ENCODE measurements around the gene NPHP1.
"Not testable (repeated sequence)": the region's sequence is repeated elsewhere in the genome, so short reads cannot be mapped to it uniquely, and the experiment has no call there.

The NPHP1 gene

DNA sequence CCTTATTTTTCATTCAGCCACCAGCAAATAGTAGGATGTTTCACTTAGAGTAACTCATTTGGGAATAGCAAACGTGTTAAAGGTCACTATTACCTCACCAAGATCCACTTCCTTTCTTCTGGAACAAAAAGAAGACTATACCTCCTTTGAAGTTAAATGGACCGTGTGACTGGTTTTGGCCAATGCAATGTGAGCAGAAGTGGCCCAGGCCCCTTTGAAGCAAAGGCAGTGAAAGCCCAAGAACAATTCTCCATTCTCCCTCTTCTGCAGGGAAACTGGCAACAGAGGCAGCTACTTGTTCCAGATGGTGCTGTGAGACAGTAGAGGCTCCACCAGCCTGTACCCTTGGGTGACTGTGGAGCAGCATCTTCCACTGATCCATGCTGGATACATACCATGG, 77.9 kb downstream of the NPHP1 start:
- no peak for DNase-seq (ENCODE audit: low spot score)

DNA sequence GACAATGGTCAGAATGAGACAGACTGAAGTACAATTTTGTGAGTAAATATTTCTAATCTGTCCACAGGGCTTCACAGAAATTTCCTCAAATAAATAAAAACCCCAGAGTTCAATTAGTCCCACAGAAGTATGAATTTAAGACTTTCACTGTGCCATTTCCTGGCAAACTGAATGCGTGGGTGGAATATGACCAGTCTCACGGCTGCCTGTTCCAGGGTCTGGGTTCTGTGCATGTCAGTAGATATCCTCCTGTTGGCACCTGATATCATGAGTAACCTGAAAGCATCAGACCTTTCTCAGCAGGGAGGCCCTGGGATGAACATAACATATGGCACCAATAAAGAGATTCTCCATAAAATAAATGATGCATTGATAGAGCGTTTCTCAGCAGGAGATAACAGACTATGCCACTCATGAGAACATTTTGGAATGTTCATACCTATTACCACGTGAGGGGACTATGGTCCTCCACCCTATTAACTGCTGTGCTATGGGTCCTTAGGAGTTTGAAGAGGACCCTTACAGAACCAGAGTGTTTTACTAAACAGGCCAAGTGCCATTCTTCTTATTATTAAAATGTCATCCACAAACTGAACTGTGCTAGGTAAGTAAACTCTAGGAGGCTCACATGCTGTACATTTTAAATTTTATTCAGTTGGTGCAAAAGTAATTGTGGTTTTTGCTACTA, 78.6 kb downstream of the NPHP1 start:
- no peak for DNase-seq (ENCODE audit: low spot score)

DNA sequence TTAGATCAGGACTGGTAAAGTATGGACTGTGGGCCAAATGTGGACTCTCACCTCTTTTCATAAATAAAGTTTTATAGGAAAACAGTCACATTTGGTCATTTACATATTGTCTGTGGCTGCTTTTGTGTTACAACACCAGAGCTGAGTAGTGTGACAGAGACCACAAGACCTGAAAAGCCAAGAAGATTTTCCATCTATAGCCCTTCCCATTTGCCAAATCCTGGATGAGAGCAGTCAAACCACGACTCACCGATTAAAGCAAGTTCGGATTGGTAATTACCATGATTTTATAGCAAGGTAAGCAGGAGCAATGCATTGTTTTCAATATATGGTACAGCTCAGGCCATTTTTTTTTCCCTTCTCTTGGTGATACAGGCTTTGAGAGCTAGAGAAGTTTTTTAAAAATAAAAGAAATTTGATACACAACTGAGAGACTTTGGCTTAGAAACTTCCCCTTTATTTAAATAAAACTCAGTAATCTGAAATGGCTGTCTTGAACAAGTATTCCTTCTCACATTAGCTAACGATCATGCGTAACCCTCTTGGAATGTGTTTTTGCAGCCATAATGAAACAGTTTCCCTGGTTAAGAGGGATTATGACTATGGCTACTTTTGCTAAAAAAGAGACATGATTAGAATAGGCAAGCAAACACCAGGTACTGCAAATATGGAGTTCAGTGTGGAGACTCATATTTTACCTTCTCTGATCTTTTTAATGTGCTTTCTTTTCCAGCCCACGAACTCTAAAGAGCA, 79.7 kb downstream of the NPHP1 start:
- no peak for DNase-seq (ENCODE audit: low spot score)

DNA sequence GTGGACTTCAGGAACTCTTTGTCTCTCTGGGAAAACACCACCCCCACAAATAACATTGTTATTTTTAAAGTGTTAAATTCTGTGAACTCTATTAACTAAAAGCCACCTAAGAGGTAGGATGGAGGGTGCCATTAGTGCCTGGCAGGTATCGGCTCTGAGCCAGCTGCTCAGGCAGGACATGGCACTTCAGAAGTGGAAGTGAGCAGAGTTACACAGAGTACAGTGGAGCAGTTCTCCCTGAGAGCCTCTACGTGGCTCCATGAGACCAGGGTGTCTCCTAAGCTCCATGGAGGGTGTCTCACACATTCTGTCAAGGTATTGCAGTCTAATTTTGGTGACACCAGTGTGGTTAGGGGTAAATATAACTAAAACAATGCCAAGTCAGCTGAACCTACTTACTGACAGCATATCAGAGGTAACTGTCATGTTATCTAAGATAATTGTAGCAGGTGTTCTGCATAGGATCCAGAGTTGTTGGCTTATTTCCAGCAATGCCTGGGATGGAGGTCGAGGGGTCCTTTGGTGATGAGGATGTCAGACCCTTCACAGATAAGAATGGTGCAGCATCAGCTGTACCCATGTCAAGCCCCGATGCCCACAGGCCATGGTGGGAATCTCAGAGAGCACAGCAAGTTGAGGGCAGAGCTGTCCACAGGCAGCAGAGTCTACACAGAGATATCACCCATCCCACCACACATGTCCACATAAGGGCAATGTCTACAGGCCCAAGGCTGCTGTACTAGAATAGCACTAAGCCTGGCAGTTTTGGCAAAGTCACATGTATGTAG, 80.6 kb downstream of the NPHP1 start:
- DNase-seq (ENCODE audit: low spot score), result no peak

DNA sequence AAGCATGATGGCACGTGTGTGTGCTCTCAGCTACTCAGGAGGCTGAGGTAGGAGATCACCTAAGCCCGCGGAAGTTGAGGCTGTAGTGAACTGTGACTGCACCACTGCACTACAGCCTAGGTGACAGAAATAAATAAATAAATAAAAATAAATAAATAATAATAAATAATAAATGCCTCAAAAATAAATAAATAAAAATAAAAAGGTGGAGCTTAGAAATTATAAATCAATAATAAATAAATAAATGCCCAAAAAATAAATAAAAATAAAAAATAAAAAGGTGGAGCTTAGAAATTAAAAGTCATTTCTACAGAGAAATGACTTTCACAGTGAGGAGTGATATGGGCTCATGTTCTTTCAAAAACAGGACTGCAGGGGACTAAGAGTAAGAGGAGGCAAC, 83.2 kb downstream of the NPHP1 start:
- no peak for DNase-seq (ENCODE audit: low spot score)

DNA sequence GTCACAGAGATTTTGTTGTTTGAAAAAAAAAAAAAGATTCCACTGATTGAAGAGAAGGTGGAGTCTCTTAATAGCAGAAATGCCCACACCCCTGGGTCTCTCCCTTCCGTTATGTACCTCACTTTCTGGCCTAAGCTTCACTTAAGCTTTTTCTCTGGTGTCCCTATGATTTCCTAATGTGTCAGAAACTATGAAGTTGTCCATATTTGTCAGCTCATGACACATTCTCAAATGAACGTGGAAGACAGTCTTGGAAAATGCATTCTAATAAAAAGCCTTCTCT, 83.8 kb downstream of the NPHP1 start:
- DNase-seq (ENCODE audit: low spot score), result no peak

DNA sequence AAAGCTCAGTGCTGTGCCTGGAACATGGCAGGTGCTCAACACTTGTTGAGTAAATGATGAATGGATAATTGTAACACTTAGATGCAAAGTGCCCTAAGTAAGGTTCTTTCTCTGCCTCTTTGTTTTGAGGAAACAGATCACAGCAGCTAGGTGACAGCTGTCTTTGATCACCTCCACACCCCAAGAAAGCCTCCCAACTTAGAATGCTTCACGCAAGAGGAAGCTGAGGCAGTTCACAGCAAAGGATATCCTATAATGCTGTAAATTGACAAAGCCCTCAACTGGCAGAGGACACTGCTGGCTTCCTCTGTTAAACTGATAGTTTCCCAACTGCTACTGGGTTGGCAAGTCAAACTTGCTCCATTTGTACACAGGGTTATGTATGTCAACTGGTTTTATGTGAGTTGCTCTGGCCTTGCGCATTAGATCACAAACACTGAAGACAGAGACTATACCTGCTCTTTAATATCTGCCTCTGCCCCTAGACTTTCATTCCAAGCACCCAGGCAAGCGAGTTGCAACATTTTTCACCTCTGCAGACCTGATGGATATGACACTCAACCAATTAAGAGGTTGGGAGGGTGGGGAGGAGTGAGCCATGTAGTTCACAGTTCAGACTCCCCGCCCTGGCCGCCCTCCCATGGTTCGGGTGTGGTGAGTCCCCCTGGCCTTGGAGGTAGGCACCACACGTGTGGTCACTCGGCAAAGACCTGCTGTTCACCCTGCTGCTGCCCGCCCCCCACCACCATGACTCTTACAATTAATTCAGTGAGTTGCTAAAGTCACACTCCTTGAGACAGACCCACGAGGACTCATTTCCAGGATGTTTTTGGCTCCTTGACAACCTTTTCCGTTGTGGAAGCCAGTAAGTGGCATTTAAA, 84.4 kb downstream of the NPHP1 start:
- no peak for DNase-seq (ENCODE audit: low spot score)

DNA sequence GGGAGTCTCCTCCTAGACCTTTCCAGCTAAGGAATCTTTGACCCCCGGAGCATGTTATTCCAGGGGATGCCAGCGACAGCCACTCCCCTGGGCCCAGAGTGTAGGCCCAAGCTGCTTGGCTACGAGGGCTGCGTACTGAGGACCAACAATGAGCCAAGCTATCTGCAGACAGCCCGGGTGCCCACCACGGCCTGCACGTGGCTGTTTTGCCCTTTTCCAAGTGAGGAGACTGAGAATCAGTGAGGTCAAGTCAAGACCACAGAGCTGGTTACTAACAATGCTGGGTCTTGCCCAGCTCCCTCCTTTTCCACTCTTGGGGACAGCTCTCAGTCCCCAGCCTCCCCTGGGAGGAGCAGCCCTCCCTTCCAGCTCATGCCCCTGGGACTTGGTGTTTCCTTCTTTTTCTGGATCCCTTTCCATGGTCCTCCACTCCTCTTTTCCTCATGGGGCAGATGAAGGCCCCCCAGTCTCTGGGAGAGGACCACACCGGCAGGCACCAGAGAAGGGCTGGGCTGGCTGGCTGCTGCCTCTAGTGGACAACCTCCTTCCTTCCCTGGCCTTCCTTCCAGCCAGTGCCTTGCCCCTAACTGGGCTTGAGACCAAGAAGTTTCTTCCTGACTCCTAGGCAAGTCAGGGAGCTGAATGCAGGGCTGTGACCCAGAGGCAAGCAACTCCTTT, 88.6 kb downstream of the NPHP1 start:
- no peak for DNase-seq (ENCODE audit: low spot score)

DNA sequence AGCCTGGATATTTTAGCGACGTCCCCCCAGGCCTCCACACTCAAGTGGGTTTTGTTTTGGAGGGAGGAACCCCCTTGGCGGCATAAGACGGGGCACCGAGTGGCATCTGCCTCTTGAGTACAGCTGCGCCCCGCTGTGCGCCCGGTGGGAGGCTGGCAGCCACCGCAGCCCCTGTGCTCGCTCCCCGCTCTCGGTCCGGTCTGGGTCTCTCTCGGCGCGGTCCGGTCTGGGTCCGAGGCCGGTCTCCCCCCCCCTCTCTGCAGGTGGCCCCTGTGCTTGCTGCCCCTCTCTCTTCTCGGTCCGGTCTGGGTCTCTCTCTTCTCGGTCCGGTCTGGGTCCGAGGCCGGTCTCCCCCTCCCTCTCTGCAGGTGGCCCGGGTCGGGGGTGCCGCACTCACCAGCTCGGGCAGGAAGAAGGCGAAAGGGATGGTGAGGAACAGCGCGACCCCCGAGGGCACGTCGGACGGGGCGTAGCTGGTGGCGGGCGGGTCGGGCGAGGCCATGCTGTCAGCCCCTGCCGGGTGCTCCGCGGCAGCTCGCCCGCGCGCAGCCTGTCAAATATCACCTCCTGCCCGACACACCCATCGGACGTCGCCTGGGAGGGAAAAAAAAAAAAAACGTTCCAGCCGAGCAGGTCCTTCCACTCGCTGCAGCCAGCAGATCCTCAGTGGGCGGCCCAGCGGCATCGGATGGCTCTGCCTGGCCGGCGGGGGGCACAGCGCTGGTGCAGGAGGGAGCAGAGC, 89.4 kb downstream of the NPHP1 start, which contains the start of gene MALL:
MALL (minus strand) TSS at position 532 of the 742 bp plus-strand sequence; CDS start at position 502, 30 bp downstream.
- DNase-seq (ENCODE audit: low spot score), result no peak

DNA sequence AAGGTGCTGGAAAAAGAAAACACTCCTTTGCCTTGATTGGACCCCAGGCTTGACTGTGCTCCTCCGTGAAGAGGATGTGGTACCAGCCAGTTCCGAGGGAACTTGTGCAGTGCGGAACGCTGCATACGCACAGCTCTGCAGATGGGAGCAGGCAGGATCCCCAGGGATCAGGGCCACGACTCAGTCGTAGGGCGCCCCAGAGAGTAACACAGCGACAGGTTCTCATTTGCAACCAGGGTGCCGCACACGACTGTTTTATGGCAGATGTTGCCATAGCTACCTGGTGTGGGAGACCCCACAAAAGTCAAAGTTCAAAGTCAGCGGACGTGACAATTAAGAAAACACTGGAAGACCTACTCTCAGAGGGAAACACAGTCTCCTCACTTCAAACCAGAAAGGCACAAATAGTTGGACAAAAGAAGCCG, 90.0 kb downstream of the NPHP1 start:
- DNase-seq (ENCODE audit: low spot score), result no peak

DNA sequence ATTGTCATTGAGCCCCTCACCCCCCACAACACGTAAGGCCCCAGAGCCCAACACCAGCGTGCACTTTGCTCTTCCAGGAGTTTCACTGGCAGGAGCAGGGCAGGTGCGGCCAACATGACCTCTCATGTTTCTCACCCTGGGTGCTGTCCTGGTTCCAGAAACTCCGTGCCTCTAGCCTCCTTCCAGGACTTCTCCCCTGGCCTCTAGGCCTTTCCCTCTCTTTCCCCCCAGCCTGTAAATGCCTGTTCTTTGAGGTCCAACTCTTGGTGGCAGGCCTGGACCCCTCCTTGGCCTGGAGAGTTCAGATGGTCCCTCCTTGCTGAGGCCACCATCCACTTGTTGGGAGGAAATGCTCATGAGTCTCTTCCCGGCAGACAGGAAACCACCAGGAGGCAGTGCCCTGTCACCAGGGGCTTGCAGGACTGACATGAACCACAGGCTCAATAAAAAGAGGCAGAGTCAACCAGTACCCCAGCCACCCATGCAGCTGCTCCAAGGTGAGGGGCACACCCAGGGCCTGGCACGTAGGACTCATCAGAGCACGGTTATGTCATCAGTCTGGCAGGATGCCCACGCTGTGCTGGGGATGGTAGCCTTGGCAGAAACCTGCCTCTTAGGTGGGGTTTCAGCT, 90.7 kb downstream of the NPHP1 start:
- no peak for DNase-seq (ENCODE audit: low spot score)

DNA sequence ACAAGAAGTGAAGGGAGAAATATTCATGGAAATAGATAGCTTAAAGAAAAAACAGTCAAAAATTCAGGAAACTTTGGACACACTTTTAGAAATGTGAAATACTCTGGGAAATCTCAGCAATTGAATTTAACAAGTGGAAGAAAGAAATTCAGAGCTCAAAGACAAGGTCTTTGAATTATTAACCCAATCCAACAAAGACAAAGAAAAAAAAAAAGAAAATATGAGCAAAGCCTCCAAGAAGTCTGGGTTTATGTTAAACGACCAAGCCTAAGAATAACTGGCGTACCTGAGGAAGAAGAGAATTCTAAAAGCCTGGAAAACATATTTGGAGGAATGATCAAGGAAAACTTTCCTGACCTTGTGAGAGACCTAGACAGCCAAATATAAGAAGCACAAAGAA, 96.5 kb downstream of the NPHP1 start:
- not testable (repeated sequence) for DNase-seq (ENCODE audit: low spot score)

DNA sequence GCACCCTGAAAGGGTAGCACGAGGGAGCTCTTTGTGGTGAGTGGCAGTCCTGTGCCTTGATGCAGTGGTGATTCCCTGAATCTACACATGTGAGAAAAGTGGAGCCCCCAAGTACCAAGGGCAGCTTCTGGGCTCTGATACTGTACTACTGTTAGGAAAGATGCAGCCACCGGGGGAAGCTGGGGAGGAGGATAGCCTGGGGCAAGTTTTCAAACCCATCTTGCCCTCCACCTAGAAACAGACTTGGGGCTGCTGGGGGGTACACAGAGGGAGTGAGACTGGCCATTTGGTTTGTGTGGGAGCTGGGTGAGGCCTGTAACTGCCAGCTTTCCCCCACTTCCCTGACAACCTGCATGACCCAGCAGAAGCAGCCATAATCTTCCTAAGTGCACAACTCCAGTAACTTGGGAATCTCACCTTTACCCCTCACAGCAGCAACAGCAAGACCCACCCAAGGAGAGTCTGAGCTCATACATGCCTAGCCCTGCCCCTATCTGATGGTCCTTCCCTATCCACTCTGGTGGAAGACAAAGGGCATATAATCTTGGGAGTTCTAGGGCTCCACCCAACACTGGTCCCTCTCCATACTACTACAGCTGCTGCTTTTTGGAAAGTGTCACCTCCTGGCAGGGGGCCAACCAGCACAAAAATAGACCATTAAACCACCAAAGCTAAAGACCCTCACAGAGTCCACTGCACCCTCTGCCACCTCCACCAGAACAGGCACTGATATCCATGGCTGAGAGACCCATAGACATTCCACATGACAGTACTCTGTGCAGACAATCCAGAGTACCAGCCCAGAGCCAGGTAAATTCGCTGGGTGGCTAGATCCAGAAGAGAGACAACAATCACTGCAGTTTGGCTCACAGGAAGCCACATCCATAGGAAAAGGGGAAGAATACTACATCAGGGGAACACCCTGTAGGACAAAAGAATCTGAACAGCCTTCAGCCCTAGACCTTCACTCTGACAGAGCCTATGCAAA, 97.4 kb downstream of the NPHP1 start:
- no peak for DNase-seq (ENCODE audit: low spot score)

DNA sequence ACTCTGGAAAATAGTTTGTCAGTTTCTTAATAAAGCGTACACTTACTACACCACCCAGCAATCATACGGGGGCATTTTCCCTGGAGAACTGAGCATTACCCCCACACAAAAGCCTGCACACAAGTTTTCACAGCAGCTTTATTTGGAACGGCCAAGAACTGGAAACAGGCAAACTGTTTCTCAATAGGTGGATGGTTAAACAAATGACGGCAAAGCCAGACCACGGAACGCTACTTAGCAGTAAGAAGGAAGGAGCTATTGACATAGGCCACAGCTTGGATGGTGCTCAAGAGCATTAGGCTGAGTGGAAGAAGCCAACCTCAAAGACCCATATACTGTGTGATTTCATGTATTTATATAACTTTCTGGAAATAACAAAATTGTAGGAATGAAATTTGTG, 98.2 kb downstream of the NPHP1 start:
- DNase-seq (ENCODE audit: low spot score), result no peak

DNA sequence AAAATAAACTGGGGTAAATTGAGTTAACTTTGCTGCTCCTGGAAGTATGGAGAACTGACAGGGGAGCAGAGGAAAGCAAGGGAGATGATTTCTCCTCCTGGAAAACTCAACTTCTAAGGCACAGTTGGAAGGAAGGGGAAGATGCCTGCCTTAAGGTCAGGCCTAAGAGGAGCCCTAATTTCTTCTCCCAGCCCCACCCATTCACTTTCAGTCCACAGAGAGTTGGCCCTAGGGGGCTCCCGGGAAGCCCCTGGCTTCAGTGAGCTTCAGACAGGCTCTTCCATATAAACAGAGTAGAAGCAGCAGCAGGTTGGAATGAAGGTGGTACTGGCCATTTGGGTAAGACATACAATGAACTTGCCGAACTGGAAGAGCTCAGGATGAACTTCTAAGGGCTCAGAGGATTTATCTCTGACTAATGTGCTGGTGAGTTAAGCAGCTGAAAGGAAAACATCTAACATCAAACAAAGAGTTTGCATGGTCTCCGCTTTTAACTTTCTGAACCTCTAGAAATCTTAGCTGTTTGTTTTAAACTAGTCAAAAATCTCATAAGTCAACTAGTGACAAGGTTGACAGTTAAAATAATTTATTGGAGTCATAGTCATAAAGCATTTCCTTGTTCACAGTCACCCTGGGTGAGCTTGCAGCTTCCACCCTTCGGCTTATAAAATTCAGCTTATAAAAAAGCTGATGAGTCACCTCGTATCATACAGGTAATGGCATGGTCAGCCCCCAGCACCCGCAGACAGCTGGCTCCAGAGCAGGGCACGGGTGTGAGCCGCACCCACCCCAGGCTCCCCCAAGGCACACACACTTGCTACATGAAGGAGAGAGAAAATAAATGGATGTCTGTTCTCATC, 99.0 kb downstream of the NPHP1 start:
- peak; percentile 42 for DNase-seq (ENCODE audit: low spot score)

DNA sequence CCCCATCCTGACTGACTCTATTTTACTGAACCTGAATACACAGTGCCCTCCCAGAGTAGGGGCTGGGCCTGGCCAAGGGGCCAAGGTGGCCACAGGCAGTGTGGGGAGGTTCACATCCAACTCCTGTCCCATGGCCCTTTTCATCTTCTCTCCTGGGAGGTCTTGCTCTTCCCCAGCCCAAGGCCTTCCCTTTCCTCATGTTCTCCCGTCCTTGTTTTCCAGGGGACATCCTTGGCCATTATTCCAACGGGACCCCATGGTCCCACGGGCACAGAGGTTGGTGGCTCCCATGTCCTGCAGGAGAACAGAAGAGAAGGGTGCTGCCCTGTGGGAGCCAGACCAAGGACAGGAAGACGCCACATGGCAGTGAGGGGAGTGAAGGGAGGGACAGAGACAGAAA, 99.6 kb downstream of the NPHP1 start:
- DNase-seq (ENCODE audit: low spot score), result no peak

DNA sequence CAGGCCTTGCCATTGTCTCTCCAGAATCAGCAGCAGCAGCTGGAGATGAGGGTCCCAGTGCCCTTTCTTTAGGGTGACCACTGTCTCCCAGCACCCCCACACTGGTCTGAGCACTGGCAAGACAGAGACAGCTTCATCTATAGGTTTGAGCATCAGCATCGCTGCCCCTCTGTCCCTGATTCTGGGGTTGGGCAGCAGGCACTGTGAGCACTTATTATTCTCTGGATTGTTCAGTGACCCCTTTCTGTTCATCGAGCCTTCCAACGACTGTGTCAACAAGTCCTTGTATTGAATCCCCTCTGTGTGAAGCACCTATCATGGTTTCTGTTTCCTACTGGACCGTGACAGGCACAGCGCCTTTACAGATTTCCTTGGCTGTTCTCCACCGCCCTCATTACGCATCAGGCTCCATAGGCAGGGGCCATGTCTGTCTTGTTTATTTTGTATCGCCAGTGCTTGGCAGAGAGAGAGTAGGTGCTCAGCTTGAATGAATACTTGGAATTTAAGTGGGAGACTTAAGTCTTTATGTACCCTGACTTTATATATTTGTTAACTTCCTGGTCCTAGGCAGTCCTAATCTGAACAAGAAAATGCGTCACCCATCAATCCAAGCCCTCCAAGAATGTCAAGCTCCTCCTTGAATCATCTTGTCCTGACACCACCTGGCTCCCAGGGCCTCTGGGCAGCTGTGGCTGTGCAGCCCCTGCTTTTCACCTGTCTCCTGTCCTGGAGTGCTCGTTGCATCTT, 100.6 kb downstream of the NPHP1 start:
- no peak for DNase-seq (ENCODE audit: low spot score)

Measured in putamen (tissue), 1 donor.